Mononuclear cell (primary cell): ENCODE results near the gene KCP. TPM values are rescaled to one million over a fixed set of nuclear protein-coding genes. Genes with fewer than 3 reads are reported as not detected.

ENCODE experiments used
- H3K27me3 ChIP-seq: 2 replicates; pipeline ENCODE4 v1.6.0; 2011; ENCODE audit warnings: low read length, control low read depth; ENCODE audit not compliant: insufficient read depth
- H3K4me1 ChIP-seq: 2 replicates; pipeline ENCODE4 v1.5.1; 2011; ENCODE audit warnings: mild to moderate bottlenecking, low read length, control low read depth; ENCODE audit not compliant: insufficient read depth
- H3K4me3 ChIP-seq: 2 replicates; pipeline ENCODE4 v1.5.1; 2011; ENCODE audit warnings: mild to moderate bottlenecking, low read length, moderate library complexity
- H3K9me3 ChIP-seq: 2 replicates; pipeline ENCODE4 v1.5.1; 2011; ENCODE audit warnings: low read depth, mild to moderate bottlenecking, control low read depth, low read length
- total RNA-seq: library from RNA; depleted of rRNA; stranded (reverse); fragments of >200 nt; gene quantifications from one replicate; pipeline ENCODE4 v1.2.3, GENCODE V29; 2012

The KCP gene
- total RNA-seq, 1 donor, result 0.10 TPM

- Histone ChIP-seq H3K27me3 (peaks cover 16% of the 10 kb centered on the region), H3K4me3 (no peak overlapping the region), H3K9me3 (no peaks in the 10 kb centered on the region), H3K4me1 (peaks cover 9% of the 10 kb centered on the region)
Measured at GRCh38 chr7:128835790-128836641, 74.5 kb downstream of the KCP start.

- peaks cover 20% of the 10 kb centered on the region for H3K27me3 ChIP-seq
- H3K4me3 ChIP-seq, result no peak overlapping the region
- H3K9me3 ChIP-seq, result no peaks in the 10 kb centered on the region
- H3K4me1 ChIP-seq, result peaks cover 15% of the 10 kb centered on the region
Measured at GRCh38 chr7:128835231-128835751, 75.2 kb downstream of the KCP start.

GRCh38 chr7:128833946-128834325 lies 76.6 kb downstream of the KCP start:
- H3K9me3 ChIP-seq, result no peaks in the 10 kb centered on the region
- H3K4me3 ChIP-seq, result no peak overlapping the region
- peaks cover 30% of the 10 kb centered on the region for H3K27me3 ChIP-seq
- peaks cover 23% of the 10 kb centered on the region for H3K4me1 ChIP-seq

GRCh38 chr7:128833148-128833945 lies 77.2 kb downstream of the KCP start:
- Histone ChIP-seq H3K27me3 (peaks cover 36% of the 10 kb centered on the region), H3K4me1 (peaks cover 23% of the 10 kb centered on the region)

GRCh38 chr7:128832880-128833147 lies 77.7 kb downstream of the KCP start:
- Histone ChIP-seq H3K27me3 (peaks cover 40% of the 10 kb centered on the region), H3K9me3 (no peaks in the 10 kb centered on the region)

More at GRCh38 chr7:128833148-128833945, 77.2 kb downstream of the KCP start:
- Histone ChIP-seq H3K9me3 (no peaks in the 10 kb centered on the region), H3K4me3 (no peak overlapping the region)

GRCh38 chr7:128831994-128832879 lies 78.3 kb downstream of the KCP start:
- Histone ChIP-seq H3K4me3 (no peak overlapping the region), H3K4me1 (peaks cover 23% of the 10 kb centered on the region), H3K27me3 (peaks cover 42% of the 10 kb centered on the region), H3K9me3 (no peaks in the 10 kb centered on the region)

More at GRCh38 chr7:128832880-128833147, 77.7 kb downstream of the KCP start:
- H3K4me1 ChIP-seq, result peaks cover 23% of the 10 kb centered on the region
- H3K4me3 ChIP-seq, result no peak overlapping the region

GRCh38 chr7:128831178-128831993 lies 79.1 kb downstream of the KCP start:
- Histone ChIP-seq H3K9me3 (no peaks in the 10 kb centered on the region), H3K4me3 (no peak overlapping the region), H3K27me3 (peaks cover 42% of the 10 kb centered on the region), H3K4me1 (peaks cover 23% of the 10 kb centered on the region)

GRCh38 chr7:128830231-128831177 lies 80.0 kb downstream of the KCP start, which contains the start of gene FLNC:
Gene FLNC (plus strand): TSS chr7:128830406. CDS start chr7:128830638, 232 bp downstream.
- Histone ChIP-seq H3K4me1 (peaks cover 23% of the 10 kb centered on the region), H3K9me3 (no peaks in the 10 kb centered on the region), H3K27me3 (peaks cover 42% of the 10 kb centered on the region), H3K4me3 (no peak within 1 kb of the TSS)

- Histone ChIP-seq H3K4me1 (peaks cover 23% of the 10 kb centered on the region), H3K27me3 (peaks cover 42% of the 10 kb centered on the region), H3K4me3 (no peak overlapping the region), H3K9me3 (no peaks in the 10 kb centered on the region)
Measured at GRCh38 chr7:128829391-128830166, 80.9 kb downstream of the KCP start.

- Histone ChIP-seq H3K4me1 (peaks cover 23% of the 10 kb centered on the region), H3K27me3 (peaks cover 42% of the 10 kb centered on the region), H3K9me3 (no peaks in the 10 kb centered on the region), H3K4me3 (no peak overlapping the region)
Measured at GRCh38 chr7:128827971-128828711, 82.4 kb downstream of the KCP start.

- H3K4me1 ChIP-seq, result peaks cover 23% of the 10 kb centered on the region
- no peaks in the 10 kb centered on the region for H3K9me3 ChIP-seq
- no peak overlapping the region for H3K4me3 ChIP-seq
- peaks cover 37% of the 10 kb centered on the region for H3K27me3 ChIP-seq
Measured at GRCh38 chr7:128827248-128827958, 83.1 kb downstream of the KCP start.

- Histone ChIP-seq H3K4me3 (no peak overlapping the region), H3K27me3 (peaks cover 34% of the 10 kb centered on the region), H3K4me1 (peaks cover 23% of the 10 kb centered on the region), H3K9me3 (no peaks in the 10 kb centered on the region)
Measured at GRCh38 chr7:128826916-128827247, 83.6 kb downstream of the KCP start.
